Right cardiac atrium (tissue), 5 donors: ENCODE results near the gene NXPH3. TPM values are rescaled to one million over a fixed set of nuclear protein-coding genes. Genes with fewer than 3 reads are reported as not detected.
"Not testable (repeated sequence)": the region's sequence is repeated elsewhere in the genome, so short reads cannot be mapped to it uniquely, and the experiment has no call there.

Experiments
- ATAC-seq, 2 donors: fragments of 200-7000 bp; cut with Tn5 transposase; one replicate each; pipeline versions ENCODE4 v1.8.0 to v1.9.1; 2020; ENCODE audit warnings: moderate library complexity in 2 of 2, mild to moderate bottlenecking in 1 of 2
- DNase-seq, 3 donors: peaks; one replicate each; pipeline ENCODE4 v3.0.0-alpha.2; 2020
- H3K27ac ChIP-seq: one replicate; pipeline ENCODE4 v1.5.1; 2013; ENCODE audit warnings: mild to moderate bottlenecking, low read length, control low read depth, moderate library complexity
- H3K27me3 ChIP-seq: one replicate; pipeline ENCODE4 v1.6.1; 2013; ENCODE audit not compliant: control insufficient read depth, insufficient read depth
- H3K4me1 ChIP-seq: one replicate; pipeline ENCODE4 v1.6.1; 2013; ENCODE audit warnings: low read length; ENCODE audit not compliant: control insufficient read depth, insufficient read depth
- H3K4me3 ChIP-seq: one replicate; pipeline ENCODE4 v1.5.1; 2013; ENCODE audit warnings: low read length, control low read depth
- H3K9me3 ChIP-seq: one replicate; pipeline ENCODE4 v1.6.1; 2013; ENCODE audit warnings: low read length; ENCODE audit not compliant: control insufficient read depth
- WGBS: extraction: QIAGEN DNeasy Blood & Tissue Kit; methylation state at CpG from one replicate; pipeline ENCODE4 v1.1.7; 2013; 5-methylcytosine and 5-hydroxymethylcytosine counted together
- intact Hi-C, 4 donors: fragments of 100-400 bp; cut with DNase I; formaldehyde crosslinking; loops; one replicate each; pipeline versions ENCODE4 v1.11.0 to v1.14.0; 2022 to 2023
- polyA plus RNA-seq: library from polyadenylated mRNA; stranded (reverse); fragments of 200-250 nt; gene quantifications from one replicate; pipeline ENCODE4 v1.2.3, GENCODE V29; 2013
- total RNA-seq, 4 donors: library from RNA; stranded (reverse); fragmentation: NEBNext Ultra II Directional; extraction: Animal tissue kit (Norgen Biotek cat#: 25700); gene quantifications; one replicate each; pipeline ENCODE4 v1.2.1, GENCODE V29; 2021
- donor health status: healthy with polysubstance abuse.
- donor health status: DM: no; HTN: yes; CAD: no.
- donor health status: DM: no; HTN: no; CAD: no.
- donor health status: DM: no; HTN: yes; CAD: no; lungs with severe emphysema.
- donor health status: DM: yes; HTN: yes; CAD: no.

The NXPH3 gene
- total and polyA plus RNA-seq, 5 donors, result 3.8 to 6.5 (median 5.1) TPM

DNA sequence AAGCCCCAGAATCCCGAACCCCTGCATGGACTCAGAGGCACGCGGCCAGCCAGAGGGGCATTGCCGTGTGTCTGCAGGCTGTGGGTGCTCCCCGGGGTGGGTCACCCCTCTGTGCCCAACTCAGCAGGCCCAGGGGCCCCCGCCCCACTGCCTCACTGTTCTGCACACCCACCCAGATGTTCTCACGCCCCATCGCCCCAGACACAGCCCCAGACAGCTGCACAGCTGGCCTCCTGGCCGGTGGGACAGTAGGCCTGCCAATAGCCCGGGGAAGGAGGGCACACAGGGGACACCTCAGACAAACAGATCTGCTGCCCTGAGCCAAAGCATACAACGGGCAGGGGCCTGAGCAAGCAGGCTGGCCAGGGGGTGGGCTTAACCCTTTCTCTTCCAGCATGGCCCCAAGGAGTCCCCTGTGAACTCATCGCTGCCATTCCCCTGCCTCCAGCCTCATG is 27.6 kb upstream of the NXPH3 start:
- Histone ChIP-seq H3K4me3 (no peak overlapping the region), H3K27ac (no peak overlapping the region), H3K9me3 (no peaks in the 10 kb centered on the region), H3K4me1 (no peaks in the 10 kb centered on the region), H3K27me3 (no peaks in the 10 kb centered on the region)
- DNase-seq, result peak; percentile 55 to 88 (median 86)
- WGBS, result 56% methylated on average over 12 of the region's 12 CpGs
- ATAC-seq, result peak; percentile 76 to 77
- intact Hi-C loops, result loop anchor here in 1 of 4 donors (2.0 to 5.0 kb wide), 2 partner anchors 51 to 109 kb away; partner anchors contain the start of gene NGFR

DNA sequence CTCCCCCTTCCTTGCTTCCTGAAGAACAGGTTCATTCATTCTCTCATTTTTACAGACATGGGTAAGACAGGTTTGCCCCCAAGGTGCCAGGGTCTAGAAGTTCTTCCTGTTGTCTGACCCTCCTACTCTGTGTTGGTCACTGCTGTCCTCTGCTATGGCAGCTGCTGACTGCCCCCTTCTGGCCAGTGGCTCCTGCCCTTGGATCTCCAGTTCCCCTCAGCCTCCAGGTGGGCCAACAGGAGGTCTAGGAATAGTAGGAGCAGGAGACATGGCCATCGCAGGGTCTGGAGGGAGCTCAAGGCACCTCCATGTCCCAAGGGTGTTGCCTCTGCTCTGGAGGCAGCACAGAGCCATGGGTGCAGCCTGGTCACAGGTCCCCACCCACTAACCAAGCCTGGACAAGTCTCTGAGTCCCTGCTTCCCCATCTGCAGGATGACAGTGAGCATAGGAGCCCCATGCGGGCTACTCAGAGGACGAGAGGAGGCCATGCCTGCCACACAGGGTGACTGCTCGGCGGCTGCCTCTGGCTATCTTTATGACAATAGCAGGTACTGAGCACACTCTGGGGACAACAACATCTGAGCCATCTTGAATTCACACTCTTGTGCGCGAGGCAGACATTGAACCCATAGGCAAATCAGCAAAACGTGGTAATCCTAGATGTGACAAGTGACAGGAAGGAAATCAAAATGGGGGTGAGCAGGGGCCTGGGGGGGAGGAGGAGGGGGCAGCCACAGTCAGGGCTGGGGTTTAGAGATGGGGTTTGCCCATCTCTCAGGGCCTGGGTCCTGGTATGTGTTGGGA is 27.0 kb upstream of the NXPH3 start:
- Histone ChIP-seq H3K27ac (no peak overlapping the region), H3K27me3 (no peaks in the 10 kb centered on the region), H3K9me3 (no peaks in the 10 kb centered on the region), H3K4me3 (no peak overlapping the region), H3K4me1 (no peaks in the 10 kb centered on the region)
- DNase-seq (peak; percentile 68 to 89 (median 82)), ATAC-seq (peak; percentile 59 to 65)
- intact Hi-C loops, result loop anchor here in 1 of 4 donors (2.0 to 5.0 kb wide), 2 partner anchors 51 to 110 kb away; partner anchors contain the start of gene NGFR
- WGBS, result 73% methylated on average over 8 of the region's 8 CpGs

DNA sequence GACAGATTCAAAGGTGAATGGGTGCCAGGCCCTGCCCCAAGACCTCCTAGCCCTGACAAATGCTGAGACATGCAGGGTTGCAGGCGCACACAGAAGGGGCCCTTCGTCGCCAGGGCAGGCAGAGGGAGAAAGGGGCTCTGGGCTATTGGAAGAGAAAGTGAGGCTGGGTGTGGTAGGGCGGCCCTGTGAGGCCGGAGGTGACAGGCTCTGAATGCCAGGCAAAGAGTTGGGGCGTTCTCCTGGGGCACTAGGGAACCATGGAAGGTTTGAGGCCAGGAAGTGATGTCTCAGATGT is 26.4 kb upstream of the NXPH3 start:
- DNase-seq (no peak), ATAC-seq (no peak)
- Histone ChIP-seq H3K27me3 (no peaks in the 10 kb centered on the region), H3K4me1 (no peaks in the 10 kb centered on the region), H3K9me3 (no peaks in the 10 kb centered on the region), H3K4me3 (no peak overlapping the region), H3K27ac (no peak overlapping the region)
- intact Hi-C loops, result loop anchor here in 1 of 4 donors (2.0 to 5.0 kb wide), 2 partner anchors 52 to 110 kb away; partner anchors contain the start of gene NGFR
- WGBS, result 91% methylated on average over 6 of the region's 6 CpGs

DNA sequence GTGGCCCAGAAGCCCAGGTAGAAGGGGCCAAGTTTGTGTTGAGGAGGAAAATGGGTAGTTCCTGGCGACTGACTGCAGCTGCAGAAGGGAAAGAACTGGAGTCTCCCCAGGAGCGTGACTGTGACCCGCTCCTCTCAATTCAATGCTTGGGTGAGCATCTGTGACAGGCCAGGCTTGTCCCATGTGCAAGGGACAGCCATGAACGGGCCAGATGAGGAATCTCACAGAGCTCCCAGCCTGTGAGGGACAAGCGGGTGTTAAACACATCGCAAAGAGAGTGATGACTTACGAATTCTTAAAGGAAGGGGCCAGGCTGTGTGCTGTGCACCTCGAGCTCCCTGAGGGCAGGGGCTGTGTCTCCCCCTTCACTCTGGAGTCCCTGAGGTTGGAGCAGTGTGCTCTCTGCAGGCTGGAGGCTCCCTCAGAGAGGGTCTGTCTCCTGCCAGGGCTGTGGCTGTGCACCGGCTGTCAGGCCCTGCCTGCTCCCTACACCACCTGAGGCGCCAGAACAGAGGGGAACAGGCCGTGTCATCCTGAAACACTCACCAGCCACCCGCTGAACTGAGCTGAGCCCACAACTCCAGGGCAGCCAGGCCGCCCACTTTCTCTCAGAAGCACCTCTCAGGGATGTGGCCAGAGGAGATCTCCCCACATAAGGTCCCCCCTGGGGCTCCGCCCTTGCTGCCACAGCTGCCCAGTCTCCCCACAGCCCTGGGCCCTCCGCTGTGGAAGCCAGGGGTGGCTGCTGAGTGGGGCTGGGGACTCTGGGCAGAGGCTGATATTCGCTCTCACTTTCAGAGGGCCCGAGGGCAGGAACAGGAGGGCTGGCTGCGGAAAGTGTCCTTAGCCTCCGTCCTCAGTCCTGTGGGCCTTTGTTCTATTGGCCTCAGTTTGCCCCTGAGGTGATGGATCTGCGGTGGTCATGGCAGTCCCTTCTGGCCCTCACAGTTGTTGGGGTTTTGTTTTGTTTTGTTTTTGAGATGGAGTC is 25.7 kb upstream of the NXPH3 start:
- DNase-seq (no peak), ATAC-seq (no peak)
- Histone ChIP-seq H3K27me3 (no peaks in the 10 kb centered on the region), H3K4me3 (no peak overlapping the region), H3K4me1 (no peaks in the 10 kb centered on the region), H3K9me3 (no peaks in the 10 kb centered on the region), H3K27ac (no peak overlapping the region)
- WGBS, result 89% methylated on average over 20 of the region's 20 CpGs
- intact Hi-C loops, result loop anchor here in 3 of 4 donors (2.0 to 10.0 kb wide), 3 partner anchors 53 to 111 kb away; partner anchors contain the start of gene NGFR (in 3 of the 3)

DNA sequence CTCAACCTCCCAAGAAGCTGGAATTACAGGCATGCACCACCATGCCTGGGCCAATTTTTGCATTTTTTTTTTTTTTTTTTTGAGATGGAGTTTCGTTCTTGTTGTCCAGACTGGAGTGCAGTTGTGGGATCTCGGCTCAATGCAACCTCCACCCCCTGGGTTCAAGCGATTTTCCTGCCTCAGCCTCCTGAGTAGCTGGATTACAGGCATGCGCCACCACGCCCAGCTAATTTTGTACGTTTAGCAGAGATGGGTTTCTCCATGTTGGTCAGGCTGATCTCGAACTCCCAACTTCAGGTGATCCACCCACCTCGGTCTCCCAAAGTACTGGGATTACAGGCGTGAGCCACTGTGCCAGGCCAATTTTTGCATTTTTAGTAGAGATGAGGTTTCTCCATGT is 24.9 kb upstream of the NXPH3 start:
- not testable (repeated sequence) for H3K4me1 ChIP-seq, DNase-seq, H3K4me3 ChIP-seq, ATAC-seq, H3K27ac ChIP-seq, H3K27me3 ChIP-seq, H3K9me3 ChIP-seq
- WGBS, result 93% methylated on average over 9 of the region's 9 CpGs
- intact Hi-C loops, result loop anchor here in 2 of 4 donors (5.0 to 10.0 kb wide), 2 partner anchors 53 to 56 kb away; partner anchors contain the start of gene NGFR (in 2 of the 2)

DNA sequence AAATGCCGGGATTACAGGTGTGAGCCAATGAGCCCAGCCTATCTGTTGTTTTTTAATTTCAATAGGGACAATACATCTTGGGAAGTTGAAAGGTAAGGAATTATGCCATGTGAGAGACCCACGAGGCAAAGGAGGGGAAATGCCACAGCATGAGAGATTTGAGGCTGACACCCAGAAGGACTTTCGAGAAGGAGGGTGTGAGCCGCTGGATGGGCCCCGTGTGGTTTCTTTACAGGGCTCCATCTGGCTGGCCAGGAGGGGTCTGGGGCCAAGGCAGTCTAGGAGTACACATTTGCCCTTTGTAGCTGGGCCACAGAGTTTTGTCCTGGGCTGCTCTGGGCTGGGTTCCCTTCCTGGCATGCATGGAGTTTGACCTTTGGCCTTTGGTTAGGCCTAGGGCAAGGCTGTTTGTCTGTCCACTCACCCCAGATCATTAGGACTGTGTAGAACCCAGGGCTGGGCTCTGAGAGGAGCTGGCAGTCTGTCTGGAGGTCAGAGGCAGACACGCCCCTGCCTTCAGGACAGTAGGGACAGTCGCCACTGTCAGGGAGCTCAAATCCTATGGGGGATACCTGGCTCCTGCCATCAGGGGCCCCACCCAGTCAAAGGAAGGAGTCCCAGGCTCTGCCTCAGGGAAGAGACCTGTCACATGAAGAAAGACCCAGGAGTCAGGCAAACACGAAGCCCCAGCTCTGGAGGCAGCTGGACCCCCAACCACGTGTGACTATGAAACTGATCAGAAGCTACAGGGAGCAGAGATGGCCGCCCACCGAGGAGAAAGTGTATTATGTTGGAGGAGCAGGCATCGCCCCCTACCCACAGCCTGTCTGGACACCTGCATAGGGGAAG is 24.2 kb upstream of the NXPH3 start:
- no peak for DNase-seq

DNA sequence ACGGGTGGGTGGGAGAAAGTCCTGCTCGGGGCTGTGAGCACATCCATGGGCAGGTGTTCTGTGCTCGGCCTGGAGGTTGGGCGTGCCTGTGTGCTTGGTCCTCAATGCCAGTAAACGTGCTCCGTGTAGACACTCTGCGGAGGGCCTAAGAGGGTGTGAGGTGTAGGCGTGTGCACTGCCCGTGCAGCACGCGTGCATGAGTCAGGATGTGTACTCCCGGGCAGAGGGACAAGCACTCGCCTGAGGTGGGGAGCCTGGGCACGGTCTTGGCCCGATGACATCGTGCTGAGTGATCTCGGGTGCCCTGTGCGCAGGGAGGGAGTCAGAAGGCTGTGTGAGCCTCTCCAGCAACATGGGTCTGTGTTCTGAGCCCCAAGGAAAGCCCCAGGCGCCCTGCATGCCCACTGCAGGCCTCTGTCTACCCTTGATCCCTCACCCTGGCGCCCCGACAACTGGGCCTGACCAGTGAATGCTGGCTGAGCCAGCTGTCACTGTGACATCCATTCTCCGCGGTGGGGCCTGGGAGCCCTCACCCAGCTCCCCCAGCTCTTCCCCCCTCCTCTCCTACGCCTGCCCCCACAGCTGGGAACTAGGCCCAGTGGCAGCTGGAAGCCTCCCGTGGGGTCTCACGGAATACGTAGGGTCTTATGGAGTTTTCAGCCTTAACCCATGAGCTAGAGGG is 23.5 kb upstream of the NXPH3 start:
- no peak overlapping the region for H3K4me3 ChIP-seq
- H3K27ac ChIP-seq, result no peak overlapping the region
- 81% methylated on average over 27 of the region's 27 CpGs for whole genome bisulfite sequencing
- H3K27me3 ChIP-seq, result no peaks in the 10 kb centered on the region
- ATAC-seq (no peak), DNase-seq (no peak)
- no peaks in the 10 kb centered on the region for H3K9me3 ChIP-seq
- H3K4me1 ChIP-seq, result no peaks in the 10 kb centered on the region
- intact Hi-C loops, result loop anchor here in 2 of 4 donors (5.0 to 10.0 kb wide), 2 partner anchors 55 to 57 kb away; partner anchors contain the start of gene NGFR (in 2 of the 2)

More for the DNA sequence above, 24.2 kb upstream of the NXPH3 start:
- H3K4me1 ChIP-seq, result no peaks in the 10 kb centered on the region
- no peak overlapping the region for H3K27ac ChIP-seq
- no peak overlapping the region for H3K4me3 ChIP-seq
- no peak for ATAC-seq
- H3K27me3 ChIP-seq, result no peaks in the 10 kb centered on the region
- WGBS, result 87% methylated on average over 12 of the region's 12 CpGs
- H3K9me3 ChIP-seq, result no peaks in the 10 kb centered on the region
- intact Hi-C loops, result loop anchor here in 2 of 4 donors (5.0 to 10.0 kb wide), 2 partner anchors 54 to 57 kb away; partner anchors contain the start of gene NGFR (in 2 of the 2)

DNA sequence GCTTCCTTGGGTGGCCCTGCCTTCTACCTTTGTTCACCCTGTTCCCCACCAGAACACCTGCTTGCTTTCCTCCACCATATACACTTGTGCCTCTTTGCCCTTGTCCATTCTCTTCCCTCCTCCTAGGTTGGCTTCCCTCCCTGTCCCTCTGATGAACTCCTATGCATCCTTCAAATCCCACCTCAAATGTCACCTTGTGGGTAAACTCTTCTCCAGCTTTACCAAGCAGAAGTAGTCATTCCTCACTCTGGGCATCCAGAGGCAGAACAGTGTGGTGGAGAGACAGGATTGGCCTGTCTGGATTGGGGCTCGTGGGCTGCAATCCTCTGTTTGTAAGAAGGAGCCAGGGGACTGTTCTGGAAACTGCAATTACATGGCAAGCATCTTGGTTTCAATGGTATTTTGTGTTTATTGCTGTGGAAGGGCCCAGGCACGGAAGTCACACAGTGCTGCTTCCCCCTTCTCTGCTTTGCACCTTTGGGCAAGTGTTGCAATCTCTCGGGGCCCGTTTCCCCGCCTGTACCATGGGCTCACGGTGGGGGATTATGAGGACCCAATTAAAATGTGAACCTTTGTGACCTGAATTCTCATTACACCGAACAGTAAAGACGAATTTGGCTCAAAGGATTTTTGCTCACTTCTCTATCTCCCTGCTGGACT is 21.9 kb upstream of the NXPH3 start:
- H3K27ac ChIP-seq, result no peak overlapping the region
- H3K4me1 ChIP-seq, result no peaks in the 10 kb centered on the region
- ATAC-seq (no peak), DNase-seq (no peak)
- WGBS, result 82% methylated on average over 8 of the region's 8 CpGs
- intact Hi-C loops, result loop anchor here (2.0 to 10.0 kb wide), 4 partner anchors 57 to 119 kb away; partner anchors contain the start of gene NGFR (in 3 of the 4)
- H3K9me3 ChIP-seq, result no peaks in the 10 kb centered on the region
- H3K4me3 ChIP-seq, result no peak overlapping the region
- no peaks in the 10 kb centered on the region for H3K27me3 ChIP-seq
